GM15510 (cell line): Measurements from ENCODE around the gene STX7.

ENCODE experiments used
- POLR2A ChIP-seq: IDR thresholded peaks from 3 replicates; pipeline ENCODE4 v1.6.1; 2011; ENCODE audit warnings: borderline replicate concordance; ENCODE audit not compliant: insufficient read length; ENCODE audit errors: extremely low read depth

STX7 gene

DNA sequence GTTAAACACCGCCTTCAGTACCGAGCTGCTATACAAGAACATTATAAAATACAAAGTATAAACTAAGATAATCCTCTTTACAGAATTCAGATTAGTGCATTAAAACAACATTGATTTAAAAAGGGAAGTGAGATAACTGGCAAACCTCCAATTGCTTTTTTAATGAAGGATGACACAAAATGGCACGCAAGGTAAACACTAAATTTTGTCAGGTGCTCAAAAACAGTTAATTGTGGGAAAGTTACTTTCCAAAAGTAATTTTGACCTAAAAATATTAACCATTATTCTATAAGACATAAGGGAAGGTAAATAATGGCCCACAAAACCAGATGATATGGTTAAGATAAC lies 53.3 kb downstream of the STX7 start:
- no peak for TF ChIP-seq POLR2A

DNA sequence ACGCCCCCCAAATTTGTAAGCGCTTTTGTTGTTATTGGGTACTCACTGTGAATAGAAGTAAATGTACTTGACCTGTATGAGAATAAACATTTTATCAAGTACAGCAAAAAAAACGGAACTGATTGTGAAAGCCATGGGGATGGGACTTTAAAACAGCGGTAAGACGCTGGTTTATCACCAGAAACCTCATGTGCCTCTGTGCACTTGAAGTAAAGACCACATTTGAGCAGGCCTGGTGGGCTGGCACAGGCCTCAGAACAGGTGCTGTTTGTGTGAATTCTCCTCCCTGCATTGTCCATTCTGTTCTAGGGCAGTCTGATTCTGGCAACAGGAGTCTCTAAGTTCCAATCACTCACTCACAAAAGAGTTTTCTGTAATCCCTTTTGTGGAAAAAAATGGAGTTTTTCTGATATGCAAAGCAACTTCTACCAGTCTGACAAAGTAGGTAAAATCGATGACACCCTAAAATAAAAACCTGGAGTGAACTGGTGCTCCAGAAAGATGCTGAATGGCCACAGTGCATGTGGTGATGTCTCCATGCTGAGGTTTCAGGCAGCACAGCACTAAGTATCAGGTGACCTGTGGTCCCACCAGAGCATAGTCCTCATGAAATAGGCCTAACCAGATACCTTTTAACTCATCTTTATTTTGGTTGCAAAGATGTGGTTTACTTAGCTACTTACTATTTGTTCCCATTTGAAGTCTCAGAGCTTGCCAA lies 53.9 kb downstream of the STX7 start:
- no peak for TF ChIP-seq POLR2A

DNA sequence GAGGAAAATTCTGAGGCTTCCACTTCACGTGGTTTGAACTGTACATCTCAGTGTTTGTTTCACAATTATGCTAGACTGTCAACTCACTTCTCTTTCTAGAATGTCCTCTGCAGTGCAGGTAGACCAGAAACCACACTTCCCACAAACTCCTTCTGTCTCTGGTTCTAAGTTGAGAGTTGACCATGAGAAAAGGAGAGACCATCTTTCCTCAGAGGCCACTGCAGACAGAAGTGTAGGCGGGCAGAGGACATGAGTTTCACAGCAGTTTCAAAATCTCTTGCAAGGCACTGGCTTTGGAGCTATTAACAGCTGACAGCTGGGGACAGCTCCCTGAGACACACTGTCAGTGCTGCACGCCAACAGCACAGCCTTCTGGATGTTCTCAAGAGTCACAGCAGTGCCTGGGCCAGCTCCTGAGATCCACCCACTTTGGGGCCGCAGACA lies 56.2 kb downstream of the STX7 start:
- no peak for TF ChIP-seq POLR2A

DNA sequence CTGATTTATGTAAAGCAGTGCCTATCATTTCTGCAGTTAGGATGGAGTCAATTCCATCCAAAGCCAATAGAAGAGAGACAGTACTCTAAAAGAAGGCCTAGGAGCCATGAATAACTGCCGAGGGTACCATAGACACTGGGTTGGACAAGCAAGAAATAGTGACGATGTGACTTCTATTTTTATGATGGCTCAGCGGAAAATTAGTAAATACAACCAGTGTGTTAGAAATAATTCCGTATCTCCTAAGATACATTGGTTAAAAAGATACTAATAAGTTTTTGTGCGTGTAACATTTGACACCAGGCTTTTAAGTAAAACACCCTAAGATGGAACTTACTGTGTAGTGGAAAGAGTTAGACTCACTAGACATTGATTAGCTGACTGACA lies 66.1 kb downstream of the STX7 start:
- TF ChIP-seq POLR2A, result no peak

DNA sequence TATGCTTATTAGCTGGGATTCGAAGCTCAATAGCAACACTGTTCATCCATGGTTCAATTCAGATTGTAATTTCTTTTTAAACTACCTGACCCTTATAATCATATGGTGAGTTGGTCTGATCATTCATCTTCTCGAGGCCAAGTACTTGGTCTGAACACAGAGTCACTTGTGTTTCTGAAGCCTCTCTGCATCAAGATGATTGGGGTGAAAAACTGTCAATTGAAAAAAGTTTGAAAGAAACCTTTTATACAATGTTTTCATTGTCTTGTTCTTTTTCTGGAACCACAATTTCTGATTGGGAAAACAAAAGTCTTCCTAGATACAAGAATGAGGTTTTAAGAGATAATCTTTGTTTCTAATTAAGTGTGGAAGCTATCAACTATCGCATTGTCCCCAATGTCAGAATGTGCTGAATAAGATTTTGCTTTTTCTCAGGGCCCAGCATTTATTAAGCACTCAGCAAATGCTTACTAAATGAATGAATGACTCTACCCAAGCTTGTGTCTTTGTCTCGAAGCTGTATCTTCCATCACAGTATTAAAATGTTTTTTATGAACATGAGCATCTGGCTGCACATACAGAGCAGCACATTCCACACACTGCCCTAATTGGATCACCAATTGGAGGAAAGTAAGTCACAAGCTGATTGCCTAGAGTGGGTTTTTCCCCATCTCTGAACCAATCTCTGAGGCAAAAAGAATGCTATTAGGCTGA lies 66.6 kb downstream of the STX7 start:
- TF ChIP-seq POLR2A, result no peak

DNA sequence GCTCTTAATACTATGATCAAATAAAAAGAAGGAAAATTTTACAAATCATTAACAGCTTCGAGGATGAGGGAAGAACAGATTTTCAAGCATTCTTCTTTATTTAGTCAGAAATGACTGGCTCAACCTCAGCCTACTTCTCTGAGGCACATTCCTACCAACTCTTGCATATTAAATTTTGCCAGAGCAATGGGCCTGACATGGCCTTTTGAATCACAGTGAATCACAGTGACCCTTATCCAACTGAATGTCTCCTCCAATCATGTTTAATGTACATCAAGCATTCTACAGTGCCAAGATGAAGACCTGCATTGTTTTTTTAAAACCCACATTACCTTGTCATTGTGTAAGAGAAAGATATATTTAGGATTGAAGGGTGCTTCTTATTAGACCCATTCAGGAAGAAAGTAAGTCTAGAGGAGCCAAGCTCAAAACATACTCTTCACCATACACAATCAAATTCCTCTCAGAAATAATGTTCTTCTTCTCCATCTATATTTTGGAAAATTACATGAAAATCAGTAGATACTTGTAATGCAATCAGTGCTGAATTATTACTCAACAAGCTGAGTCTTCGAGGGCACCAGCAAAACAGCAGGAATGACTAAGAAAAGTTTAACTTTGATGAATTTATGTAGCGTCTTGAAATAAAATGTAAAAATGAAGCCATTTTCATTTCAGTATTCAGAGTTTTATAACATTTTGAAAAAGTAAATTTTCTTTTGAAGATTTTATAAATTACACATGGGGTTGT lies 67.5 kb downstream of the STX7 start:
- no peak for TF ChIP-seq POLR2A

DNA sequence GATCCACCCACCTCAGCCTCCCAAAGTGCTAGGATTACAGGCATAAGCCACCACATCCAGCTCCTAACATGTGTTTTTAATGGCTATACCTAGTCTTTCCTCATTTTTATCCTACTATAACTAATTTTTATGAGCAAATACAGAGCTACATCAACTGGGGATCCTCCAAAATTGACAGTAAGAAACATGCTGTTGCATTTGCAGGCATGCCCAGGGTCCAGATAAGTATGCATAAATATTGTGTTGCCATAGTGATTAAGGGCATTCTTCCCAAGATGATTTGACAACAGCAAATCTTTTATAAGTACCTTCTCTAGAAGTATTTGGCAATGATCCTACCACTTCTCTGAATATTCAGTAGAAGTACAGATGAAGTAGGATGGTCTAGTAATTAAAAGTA lies 69.7 kb downstream of the STX7 start:
- no peak for TF ChIP-seq POLR2A

DNA sequence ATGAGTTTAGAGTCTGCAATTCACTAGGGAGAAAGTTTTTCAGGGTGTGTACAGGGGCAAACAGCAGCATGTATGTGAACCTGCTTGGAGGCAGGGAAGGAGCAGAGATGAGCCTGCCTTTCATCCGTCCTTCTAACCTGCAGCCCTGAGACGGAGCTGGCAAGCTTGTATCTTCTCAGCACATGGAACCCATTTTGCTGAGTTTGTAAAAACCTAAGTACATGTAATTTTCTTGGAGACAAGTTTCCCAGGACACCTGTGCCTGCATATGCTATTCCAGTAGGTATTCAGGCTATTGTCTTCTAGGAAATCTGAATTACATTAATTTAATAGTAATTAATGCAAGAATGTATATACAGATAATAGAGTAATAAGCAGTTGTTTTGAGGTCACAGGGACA lies 82.8 kb downstream of the STX7 start:
- no peak for TF ChIP-seq POLR2A

DNA sequence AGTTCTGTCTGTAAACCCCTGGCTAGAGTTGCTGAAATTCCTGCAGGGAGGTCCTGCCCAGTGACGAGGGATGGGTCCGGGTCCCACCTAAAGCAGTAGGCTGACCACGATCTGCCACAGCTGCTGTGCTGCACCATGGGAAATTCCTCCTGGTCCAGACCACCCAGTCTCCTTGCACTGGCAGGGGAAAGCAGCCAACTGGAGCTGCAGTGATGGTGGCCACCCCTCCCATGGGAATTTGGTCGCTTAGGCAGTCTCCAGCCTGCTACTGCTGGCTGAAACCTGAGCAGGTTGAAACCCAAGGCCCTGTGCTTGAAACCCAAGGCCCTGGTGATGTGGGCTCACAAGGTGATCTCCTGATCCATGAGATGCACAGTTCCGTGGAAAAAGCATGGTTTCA lies 87.7 kb downstream of the STX7 start:
- no peak for TF ChIP-seq POLR2A

DNA sequence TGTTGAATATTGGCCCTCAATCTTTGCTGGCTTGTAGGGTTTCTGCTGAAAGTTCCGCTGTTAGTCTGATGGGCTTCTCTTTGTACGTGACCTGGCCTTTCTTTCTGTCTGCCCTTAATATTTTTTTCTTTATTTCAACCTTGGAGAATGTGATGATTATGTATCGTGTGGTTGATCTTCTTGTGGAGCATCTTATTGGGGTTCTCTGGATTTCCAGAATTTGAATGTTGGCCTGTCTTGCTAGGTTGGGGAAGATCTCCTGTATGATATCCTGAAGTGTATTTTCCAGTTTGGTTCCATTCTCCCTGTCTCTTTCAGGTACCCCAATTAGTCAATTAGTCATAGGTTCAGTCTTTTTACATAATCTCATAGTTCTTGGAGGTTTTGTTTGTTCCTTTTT lies 89.1 kb downstream of the STX7 start:
- TF ChIP-seq POLR2A, result no peak

DNA sequence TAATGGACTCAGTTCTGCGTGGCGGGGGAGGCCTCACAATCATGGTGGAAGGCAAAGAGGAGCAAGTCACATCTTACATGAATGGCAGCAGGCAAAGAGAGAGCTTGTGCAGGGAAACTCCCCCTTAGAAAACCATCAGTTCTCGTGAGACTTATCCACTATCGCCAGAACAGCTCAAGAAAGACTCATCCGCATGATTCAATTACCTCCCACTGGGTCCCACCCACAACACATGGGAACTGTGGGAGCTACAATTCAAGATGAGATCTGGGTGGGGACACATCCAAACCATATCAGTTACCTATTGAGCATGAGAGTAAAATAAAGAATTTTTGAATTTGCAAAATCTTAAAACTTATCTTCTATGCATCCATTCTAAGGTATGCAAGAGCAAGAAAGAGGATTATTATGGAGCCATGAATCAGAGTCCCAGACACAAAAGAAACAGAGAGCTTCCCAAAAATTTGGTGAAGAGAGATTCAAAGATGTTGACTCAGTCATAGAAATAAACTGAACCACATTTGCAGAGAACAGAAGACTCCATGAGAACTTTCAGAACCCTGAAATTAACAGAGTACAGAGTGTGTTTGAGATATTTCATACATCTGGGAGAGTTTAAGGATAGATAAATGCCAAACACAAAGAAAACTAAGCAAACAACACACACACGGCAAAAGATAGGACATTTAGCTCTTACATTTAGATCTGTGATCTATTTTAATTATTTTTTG lies 94.5 kb downstream of the STX7 start:
- TF ChIP-seq POLR2A, result no peak

DNA sequence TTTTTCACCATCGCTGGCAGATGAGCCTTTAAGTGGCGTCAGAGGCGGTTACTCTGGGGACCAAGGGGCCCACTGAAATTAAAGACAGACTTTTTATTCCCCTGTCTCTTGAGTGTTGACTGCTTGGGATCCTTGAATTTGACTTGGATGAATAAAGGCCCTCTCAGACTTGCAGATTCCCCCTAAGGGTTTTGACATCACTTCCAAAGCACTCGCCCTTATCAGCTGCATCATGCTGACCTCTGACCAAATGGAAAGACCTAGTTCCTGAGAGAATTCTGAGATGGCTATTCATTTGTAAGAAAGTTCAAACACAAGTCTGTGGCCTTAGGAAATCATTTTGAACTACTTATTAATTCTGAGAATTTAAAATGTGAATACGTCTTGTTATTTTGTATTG lies 98.2 kb downstream of the STX7 start:
- TF ChIP-seq POLR2A, result no peak

DNA sequence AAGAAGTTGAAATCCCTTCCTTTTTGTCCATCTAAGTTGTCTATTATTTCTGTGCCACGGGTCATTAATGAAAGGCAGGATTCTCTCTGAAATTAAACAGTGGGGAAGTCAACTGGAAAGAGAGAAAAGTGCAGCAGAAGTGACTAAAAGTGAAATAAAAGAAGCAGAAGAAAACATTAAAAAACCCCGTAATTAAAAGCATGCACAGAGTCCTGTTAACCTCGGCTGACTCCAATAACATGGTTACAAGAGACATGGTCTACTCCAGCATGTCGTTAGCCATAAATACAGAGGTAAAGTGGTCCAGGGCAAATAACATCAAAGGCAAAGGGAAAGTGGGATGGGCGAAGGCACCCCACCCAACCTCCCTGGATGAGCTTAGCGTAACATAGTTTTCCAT lies 98.6 kb downstream of the STX7 start:
- no peak for TF ChIP-seq POLR2A

DNA sequence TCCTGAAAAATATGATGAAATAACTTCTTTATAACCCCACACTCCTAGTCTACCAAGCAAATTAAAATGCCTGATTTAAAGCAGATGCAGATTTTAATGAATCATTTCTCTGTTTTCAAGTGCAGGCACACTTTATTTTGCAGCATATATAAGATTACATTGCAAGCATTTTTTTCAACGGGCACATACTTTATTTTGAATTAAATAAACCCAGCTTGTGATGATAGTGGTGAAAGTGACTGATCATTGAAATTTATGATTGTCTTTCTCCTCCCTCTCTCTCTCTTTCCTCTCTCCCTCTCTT lies 99.5 kb downstream of the STX7 start:
- TF ChIP-seq POLR2A, result no peak
